Right kidney (tissue), 1 donor: ENCODE data around the gene C10orf53.
"Not testable (repeated sequence)": the region's sequence is repeated elsewhere in the genome, so short reads cannot be mapped to it uniquely, and the experiment has no call there.

Source experiments
- DNase-seq: peaks from one replicate; pipeline ENCODE4 v3.0.0-alpha.2; 2016

The C10orf53 gene

DNA sequence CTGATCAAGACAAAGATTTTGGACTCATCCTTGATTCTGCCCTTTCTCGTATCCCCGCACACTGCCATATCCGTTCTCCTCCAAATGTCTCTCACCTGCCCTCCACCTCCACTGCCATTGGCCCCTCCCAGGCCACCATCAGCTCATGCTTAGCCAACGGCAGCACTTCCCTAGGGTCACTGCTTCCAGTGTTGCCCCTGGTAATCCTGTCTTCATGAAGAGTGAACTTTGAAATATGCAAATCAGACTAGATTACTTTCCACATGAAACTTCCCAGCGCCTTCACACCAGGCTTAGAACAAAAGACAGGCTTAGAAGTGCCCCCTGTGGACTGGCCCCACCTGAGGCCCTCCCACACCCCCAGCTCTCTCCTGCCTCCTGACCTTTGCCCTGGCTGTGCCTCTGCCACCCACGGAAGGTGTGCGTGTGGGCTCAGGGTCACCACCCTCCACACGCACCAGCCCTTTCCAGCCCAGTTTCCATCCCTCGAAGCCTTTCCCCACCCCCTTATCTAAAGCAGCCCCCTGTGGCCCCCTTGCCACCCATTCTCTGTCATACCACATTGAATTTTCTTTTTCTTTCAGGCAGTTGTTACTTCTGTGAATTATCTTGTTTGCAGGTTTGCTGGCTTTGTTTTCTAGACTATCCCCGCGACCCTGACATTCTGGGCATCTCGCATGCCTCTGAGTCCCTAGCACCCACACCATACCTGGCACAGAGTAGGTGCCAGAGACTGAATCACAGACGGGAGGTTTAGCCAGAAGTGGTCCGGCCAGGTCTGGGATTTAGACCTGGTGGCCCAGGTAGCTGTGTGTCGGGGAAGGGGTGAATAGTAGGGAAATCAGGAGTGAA lies 26.8 kb upstream of the C10orf53 start:
- DNase-seq = no peak

GRCh38 chr10:49653273-49653929 lies 26.1 kb upstream of the C10orf53 start:
- DNase-seq = no peak

- no peak for DNase-seq
Observed at GRCh38 chr10:49654036-49654693, 25.3 kb upstream of the C10orf53 start.

GRCh38 chr10:49655099-49655498 lies 24.4 kb upstream of the C10orf53 start:
- DNase-seq = no peak

- DNase-seq = no peak
Observed at GRCh38 chr10:49656845-49657493, 22.5 kb upstream of the C10orf53 start.

DNA sequence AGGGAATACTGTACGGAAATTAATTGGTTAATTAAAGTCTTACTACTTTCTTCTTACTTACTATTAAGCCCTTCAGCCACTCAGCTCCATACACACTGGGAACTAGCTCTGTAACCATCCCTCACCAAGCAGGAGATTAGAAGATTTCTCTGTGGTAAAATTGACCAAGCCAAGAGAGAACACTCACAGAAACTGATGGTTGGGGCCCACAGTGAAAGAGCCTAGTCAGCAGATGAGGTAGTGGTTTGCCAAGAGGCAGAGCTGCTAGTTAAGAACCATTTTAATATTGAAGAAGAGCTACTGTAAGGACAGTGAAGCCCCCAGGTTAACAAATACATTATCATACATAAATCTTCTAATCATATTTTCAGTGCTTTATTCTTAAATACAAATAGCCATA lies 21.8 kb upstream of the C10orf53 start:
- DNase-seq = no peak

- no peak for DNase-seq
Observed at GRCh38 chr10:49661140-49661856, 18.2 kb upstream of the C10orf53 start.

DNA sequence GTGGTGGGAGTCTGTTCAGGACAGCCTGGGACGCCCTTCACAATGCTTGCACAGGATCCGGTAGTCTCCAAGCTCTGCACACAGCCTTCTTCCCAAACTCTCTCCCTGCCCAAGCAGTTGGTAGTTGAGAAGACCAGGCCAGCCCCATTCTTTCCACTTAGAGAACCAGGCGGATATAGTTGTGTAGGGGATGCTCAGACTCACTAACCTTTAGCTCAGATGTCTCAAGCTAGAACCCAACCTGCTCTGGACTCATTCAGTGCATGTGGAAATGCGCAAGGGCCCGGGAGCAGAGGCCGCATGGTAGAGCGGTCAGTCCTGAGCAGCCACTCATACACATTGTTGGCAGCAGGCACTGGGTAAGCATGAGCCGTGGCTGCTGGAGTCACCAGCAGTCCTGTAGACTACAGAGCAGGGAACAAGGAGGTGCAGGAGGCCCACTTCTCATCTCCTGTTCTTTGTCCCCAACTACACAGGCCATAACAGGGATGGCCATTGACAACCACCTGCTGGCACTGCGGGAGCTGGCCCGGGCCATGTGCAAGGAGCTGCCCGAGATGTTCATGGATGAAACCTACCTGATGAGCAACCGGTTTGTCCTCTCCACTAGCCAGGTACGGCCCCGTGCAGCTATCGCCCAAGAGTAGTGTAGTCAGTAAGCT lies 17.2 kb upstream of the C10orf53 start:
- no peak for DNase-seq

DNA sequence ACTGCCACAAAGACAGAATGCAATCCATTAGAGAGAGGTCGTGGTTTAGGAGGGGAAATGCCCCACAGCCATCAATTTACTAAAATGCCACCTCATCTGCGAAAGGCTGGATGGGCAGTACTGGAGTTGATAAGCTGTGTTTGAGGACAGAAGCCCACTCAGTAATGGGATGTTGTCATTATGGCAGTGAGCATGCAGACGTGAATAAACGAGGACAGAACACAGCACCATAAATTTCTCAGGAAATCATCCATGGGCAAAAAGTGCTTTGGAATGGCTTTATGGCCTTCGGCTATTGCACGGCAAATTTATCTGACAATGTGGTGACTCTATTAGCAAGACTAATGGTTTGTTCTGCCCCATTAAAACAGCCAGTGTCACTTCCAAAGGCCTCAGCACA lies 15.9 kb upstream of the C10orf53 start:
- DNase-seq = no peak

DNA sequence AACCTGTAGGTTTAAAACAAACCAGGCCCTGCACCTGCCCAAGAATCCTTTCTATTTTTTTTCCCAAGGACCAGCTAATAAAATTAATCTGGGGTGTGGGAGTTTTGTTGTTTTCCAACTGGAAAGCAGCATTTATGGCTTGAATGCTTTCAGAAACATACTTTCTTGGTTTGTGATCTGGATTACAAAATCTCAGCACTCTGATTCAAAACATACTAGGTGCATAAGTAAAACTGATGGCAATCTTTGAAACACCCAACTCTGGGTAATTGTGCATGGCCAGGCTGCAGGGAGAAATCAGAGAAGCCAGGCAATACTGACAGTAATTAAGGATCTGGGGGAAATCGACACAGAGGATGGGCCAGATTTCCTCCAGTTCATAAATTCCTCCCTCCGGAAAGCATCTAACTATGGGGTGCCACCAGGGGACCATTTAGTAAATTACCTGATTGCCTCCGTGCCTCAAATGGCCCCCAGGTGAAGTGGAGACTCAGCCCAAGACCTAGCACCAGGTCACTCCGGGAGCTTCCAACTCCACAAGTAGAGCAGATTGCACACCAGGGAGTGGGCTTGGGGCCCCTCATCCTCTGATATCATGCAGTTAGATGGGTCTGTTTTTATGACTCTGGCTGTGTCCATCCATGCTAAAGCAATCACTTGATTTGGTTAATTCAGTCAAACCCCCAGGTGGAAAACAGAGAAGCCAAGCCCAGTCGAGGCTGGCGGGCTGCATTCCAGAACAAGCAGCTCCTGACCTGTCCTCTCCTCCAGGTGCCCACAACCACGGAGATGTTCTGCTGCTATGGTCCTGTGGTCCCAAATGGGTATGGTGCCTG lies 15.2 kb upstream of the C10orf53 start:
- no peak for DNase-seq

GRCh38 chr10:49664842-49665355 lies 14.6 kb upstream of the C10orf53 start:
- no peak for DNase-seq

GRCh38 chr10:49666054-49666615 lies 13.3 kb upstream of the C10orf53 start:
- no peak for DNase-seq

DNA sequence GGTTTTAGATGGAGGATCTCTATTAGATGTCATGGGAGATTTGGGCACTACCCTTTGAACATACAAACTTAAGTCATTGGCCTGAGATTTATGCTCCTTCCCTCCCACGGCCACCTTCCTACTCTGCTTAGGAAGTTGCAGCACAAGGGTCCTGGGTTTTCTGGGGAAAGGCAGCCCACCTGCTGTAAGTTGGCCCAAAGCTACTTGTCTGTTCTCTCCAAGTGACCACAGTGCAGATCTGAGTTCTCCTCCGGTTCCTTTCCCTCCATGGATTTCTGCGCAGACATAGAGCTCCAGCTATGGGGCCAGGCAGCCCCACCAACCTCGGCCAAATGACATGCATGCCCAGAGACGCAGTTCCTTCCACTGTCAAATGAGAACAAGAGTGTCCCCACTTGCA lies 12.8 kb upstream of the C10orf53 start:
- no peak for DNase-seq

- DNase-seq = no peak
Observed at GRCh38 chr10:49667991-49668390, 11.5 kb upstream of the C10orf53 start.

DNA sequence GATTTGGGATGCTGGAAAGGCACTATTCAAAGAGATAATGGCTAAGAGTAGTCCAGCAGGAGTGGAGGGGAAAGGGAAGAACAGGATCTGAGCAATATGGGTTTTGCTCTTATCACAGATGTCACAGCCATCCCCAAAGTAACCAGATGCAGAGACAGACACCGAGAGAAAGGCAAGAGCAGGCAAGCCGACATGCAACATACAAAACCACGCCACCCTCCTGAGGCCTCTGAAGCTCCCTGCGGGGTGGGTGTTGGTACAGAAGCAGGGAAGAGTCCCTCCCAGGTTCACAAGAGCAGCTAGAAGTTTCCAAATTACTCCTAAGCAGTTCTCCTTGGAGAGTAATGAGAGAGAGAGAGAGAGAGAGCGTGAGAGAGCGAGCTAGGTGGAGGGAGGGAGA lies 10.8 kb upstream of the C10orf53 start:
- no peak for DNase-seq

DNA sequence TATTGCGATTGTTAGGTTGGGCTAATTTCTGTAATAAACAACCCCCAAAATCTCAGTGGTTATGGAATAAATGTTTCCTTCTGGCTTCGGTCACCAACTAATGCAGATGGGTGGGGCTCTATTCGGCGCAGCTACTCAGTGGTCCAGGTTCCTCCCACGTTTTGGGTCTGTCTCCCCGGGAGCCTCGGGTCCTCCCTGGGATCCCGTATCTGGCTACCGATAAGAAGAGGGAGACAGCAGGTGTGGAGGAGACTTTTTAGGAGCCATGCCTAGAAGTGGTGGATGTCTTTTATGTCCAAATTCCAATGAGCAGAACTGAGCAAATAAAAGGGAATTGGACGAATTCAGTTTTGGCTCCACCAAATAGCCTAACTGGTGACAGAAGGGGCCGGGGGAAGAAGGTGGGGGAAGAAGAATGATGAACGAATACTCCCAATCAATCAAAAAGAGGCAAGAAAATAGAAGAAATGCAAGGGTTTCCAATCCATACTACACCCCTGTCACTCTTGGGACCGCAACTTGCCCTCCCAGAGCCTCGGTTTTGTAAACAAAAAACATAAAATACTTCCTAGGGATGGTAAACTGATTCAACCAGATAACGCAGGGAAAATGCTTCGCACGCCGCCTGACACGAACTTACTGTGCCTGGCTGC lies 498 bp upstream of the C10orf53 start:
- no peak for DNase-seq

DNA sequence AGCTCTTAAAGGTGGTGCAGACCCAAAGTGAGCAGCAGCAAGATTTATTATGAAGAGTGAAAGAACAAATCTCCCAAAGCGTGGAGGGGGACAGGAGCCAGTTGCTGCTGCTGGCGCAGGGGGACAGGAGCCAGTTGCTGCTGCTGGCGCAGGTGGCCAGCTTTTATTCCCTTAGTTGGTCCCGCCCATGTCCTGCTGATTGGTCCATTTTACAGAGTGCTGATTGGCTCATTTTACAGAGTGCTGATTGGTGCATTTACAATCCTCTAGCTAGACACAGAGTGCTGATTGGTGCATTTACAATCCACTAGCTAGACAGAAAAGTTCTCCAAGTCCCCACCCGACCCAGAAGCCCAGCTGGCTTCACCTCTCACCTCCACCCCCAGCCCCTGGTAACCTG lies 3.0 kb downstream of the C10orf53 start:
- not testable (repeated sequence) for DNase-seq

GRCh38 chr10:49682879-49683278 lies 3.4 kb downstream of the C10orf53 start:
- no peak for DNase-seq

GRCh38 chr10:49686651-49687050 lies 7.2 kb downstream of the C10orf53 start:
- DNase-seq = no peak
